GM12801 (cell line): ENCODE data around the gene ALKBH6.

Experiments
- TF ChIP-seq, protein P1 (sequence below): IDR thresholded peaks from one replicate; pipeline ENCODE4 v1.5.1; 2011; ENCODE audit warnings: control low read depth; ENCODE audit not compliant: insufficient read length; ENCODE audit errors: extremely low read depth

Gene ALKBH6

DNA sequence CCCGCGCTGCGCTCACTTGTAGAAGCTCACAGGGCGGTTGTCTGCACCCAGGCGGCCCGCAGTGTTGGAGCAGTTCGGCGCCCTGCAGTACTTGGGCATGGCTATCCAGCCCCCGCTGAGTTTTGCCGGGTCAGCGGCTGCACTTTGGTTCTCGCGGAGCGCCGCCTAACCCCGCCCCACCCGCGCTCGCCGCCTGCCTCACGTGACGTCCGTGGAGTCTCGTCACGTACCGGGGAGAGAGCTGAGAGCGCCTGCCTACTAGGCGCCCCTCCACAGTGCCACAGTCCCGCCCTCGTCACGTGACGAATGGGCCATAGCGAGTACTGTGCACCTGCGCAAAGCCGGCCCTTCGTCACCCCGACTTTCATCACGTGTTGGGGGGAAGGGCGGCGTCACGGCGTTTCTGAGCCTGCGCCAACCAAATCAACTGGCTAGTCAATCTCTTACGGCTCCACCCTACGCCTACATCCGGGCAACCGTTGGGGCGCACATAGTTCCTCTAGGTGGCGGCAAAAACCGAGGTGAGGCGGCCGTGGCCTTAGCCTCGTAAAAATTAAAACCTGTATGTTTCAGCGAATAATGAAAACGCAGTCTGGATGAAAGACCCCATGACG is 40.2 kb upstream of the ALKBH6 start, which contains the start of gene THAP8:
Gene THAP8, minus strand, starts transcription at position 167 of the 614 bp plus-strand sequence. Its CDS starts 68 bp downstream, at position 99.
- TF ChIP-seq, protein P1, sequence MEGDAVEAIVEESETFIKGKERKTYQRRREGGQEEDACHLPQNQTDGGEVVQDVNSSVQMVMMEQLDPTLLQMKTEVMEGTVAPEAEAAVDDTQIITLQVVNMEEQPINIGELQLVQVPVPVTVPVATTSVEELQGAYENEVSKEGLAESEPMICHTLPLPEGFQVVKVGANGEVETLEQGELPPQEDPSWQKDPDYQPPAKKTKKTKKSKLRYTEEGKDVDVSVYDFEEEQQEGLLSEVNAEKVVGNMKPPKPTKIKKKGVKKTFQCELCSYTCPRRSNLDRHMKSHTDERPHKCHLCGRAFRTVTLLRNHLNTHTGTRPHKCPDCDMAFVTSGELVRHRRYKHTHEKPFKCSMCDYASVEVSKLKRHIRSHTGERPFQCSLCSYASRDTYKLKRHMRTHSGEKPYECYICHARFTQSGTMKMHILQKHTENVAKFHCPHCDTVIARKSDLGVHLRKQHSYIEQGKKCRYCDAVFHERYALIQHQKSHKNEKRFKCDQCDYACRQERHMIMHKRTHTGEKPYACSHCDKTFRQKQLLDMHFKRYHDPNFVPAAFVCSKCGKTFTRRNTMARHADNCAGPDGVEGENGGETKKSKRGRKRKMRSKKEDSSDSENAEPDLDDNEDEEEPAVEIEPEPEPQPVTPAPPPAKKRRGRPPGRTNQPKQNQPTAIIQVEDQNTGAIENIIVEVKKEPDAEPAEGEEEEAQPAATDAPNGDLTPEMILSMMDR, result no peak

DNA sequence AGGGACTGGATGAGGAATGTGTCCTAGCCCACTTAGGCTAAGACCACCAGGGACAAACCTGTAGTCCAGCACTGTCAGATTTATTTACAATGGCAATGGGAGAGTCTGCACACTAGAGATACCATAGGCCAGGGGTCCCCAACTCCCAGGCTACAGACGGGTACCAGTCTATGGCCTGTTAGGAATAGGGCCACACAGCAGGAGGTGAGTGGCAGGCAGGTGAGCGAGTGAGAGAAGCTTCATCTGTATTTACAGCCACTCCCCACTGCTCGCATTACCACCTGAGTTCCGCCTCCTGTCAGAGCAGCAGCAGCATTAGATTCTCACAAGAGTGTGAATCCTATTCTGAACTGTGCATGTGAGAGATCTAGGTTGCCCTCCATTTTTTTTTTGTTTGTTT is 37.6 kb upstream of the ALKBH6 start:
- TF ChIP-seq, protein P1, result no peak

DNA sequence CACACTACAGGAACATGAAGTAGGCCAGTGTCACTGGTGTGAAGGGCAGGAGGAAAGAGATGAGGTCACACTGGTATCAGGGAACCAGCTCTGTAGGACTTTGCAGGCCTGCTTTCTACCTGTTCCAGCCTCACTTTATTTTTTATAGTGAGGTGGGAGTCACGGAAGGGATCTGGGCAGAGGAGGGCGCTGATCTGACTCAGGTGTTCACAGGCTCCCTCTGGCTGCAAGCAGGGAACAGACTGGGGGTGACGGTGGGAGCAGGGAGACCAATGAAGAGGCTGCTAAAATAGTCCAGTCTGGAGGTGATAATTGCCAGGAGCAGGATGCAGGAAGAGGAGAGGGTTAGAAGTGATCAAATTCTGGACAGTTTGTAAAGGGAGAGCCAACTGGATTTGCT is 37.2 kb upstream of the ALKBH6 start:
- TF ChIP-seq, protein P1, result no peak

DNA sequence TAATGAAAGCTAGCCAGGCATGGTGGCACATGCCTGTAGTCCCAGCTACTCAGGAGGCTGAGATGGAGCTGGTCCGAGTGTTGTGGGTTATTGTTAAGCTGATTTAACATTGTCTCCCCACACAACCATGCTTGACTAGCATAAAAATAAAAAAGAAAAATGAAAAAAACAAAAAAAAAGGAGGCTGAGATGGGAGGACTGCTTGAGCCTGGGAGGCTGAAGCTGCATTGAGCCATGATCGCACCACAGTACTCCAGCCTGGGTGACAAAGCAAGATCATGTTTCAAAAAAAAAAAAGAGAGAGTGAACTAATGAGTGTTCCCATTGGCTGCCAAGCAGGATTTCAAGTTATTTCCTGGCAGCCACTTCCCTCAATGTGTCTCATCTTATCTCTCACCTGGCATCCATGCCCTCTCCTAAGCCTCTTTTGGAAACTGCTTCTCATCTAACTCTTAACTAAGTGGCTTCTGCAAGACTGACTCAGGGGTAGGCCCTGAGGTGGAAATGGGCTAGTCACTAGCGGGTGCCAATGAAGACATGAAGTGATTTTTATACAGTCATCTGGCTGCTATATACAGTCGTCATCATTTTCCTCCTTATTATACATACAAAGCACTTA is 35.2 kb upstream of the ALKBH6 start:
- TF ChIP-seq, protein P1, result no peak

DNA sequence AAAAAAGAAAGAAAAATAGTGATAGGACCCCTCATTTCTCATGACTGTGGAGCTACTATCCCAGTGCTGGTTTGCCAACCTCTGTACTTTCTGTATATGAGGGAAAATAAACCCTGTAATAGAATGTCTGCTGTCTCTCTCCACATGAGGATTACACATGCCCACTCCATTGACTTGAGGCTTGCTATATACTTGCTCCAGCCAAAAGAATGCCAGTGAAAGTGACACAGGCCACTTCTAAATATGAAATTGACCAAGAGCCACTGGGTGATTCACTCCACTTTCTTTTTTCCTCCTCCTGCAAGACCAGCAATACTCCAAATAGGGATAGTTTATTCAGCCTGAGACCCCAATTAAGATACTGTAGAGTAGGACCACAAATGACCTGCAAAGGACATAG is 33.8 kb upstream of the ALKBH6 start:
- TF ChIP-seq, protein P1, result no peak

DNA sequence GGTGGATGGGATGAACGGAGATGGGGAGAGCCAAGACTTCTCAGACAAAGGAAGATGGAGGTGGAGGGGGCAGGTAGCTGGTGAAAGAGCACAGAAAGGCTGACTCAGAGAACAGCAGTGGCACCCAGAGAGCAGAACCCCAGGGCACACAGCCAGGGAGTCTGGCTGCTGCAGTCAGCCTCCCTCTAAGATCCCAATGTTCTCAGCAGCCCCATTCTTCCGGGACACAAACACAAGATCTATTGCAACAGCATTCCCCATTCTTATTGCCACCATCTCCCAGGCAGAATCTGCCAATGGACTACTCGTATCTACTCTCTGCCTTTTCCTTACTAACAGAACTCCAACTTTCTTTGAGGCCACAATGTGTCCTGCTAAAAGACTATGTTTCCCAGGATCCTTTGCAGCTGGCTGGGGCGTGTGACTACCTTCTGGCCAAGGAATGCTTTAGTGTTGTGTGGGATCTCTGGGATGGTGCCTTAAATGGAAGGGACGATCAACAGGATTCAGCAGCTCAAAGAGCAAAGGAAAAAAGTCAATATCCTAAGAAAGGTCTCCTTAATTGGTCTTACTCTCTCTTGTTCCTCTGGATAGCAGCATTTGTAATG is 32.5 kb upstream of the ALKBH6 start:
- TF ChIP-seq, protein P1, result no peak

DNA sequence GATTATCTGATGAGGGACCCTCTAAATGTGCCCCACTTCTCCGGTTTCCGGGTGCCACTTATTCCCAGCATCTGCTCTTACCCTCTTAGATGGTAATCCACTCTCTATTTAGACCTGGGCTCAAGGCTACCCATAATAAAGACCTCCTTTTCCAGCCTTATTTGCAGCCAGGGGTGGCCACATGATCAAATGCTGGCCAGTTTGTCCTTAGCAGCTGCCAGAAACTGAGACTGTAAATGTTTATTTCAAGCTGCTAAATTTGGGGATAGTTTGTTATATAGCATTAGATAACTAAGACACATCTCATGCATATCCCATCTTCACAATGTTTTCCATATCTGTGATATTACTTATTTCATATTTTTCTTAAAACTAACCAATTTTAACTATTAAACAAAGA is 29.9 kb upstream of the ALKBH6 start:
- TF ChIP-seq, protein P1, result no peak
